Astrocyte of the spinal cord (primary cell): ENCODE results near the gene RALGAPA1.
A peak's percentile ranks its signal among the peaks of the same experiment; 100 is the strongest.
"Not testable (repeated sequence)": the region's sequence is repeated elsewhere in the genome, so short reads cannot be mapped to it uniquely, and the experiment has no call there.

Source experiments
- DNase-seq: peaks from one replicate; pipeline ENCODE4 v3.0.0; 2011; ENCODE audit warnings: low read depth, low spot score
- H3K4me3 ChIP-seq: 2 replicates; pipeline ENCODE4 v1.5.1; 2011; ENCODE audit warnings: low read depth, mild to moderate bottlenecking, low read length, moderate library complexity
- in situ Hi-C: cut with HindIII; loops from 2 replicates; pipeline ENCODE4 v1.10.0; 2017; ENCODE audit warnings: low sequenced_read_pairs
- TF ChIP-seq, protein P1 (sequence below): IDR thresholded peaks from 2 replicates; pipeline ENCODE4 v1.5.1; 2012; ENCODE audit warnings: low read depth, mild to moderate bottlenecking, low read length, inconsistent platforms

RALGAPA1 gene

DNA sequence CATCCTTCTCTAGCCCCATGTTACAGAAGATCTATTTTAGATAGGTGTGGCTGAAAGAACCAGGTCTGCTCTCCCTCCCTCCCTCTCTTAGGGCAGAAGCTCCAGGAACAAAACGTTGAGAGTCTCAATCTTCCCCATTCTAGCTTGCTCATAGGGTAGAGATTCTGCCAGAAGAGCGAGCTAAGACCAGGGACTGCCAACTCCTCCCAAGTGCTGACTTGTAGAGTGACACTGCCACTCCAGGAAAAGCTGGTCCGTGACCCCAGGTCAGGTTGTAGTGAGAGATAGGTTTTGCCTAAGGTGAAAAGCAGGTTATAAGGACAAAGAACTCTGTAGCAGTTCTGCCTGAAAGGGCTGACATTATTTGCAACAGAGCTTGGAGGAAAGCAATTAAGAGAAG lies 201.7 kb downstream of the RALGAPA1 start:
- no peak for DNase-seq
- H3K4me3 ChIP-seq: no peak overlapping the region
- in situ Hi-C loops: no loop called here
- TF ChIP-seq, protein P1, sequence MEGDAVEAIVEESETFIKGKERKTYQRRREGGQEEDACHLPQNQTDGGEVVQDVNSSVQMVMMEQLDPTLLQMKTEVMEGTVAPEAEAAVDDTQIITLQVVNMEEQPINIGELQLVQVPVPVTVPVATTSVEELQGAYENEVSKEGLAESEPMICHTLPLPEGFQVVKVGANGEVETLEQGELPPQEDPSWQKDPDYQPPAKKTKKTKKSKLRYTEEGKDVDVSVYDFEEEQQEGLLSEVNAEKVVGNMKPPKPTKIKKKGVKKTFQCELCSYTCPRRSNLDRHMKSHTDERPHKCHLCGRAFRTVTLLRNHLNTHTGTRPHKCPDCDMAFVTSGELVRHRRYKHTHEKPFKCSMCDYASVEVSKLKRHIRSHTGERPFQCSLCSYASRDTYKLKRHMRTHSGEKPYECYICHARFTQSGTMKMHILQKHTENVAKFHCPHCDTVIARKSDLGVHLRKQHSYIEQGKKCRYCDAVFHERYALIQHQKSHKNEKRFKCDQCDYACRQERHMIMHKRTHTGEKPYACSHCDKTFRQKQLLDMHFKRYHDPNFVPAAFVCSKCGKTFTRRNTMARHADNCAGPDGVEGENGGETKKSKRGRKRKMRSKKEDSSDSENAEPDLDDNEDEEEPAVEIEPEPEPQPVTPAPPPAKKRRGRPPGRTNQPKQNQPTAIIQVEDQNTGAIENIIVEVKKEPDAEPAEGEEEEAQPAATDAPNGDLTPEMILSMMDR: no peak

DNA sequence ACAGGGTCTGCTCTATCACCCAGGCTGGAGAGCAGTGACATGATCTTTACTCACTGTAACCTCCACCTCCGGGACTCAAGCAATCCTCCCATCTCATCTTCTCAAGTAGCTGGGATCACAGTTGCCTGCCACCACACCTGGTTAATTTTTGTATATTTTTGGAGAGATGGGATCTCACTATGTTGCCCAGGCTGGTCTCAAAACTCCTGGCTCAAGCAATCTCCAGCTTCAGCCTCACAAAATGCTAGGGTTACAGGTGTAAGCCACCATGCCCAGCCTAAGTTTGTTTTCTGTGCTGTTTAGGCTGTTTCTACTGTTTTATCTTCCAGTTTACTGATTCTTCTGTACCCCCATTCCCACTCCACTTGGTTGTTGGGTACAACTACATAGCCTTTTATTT lies 208.8 kb downstream of the RALGAPA1 start:
- TF ChIP-seq, protein P1: no peak
- in situ Hi-C loops: no loop called here
- no peak overlapping the region for H3K4me3 ChIP-seq

DNA sequence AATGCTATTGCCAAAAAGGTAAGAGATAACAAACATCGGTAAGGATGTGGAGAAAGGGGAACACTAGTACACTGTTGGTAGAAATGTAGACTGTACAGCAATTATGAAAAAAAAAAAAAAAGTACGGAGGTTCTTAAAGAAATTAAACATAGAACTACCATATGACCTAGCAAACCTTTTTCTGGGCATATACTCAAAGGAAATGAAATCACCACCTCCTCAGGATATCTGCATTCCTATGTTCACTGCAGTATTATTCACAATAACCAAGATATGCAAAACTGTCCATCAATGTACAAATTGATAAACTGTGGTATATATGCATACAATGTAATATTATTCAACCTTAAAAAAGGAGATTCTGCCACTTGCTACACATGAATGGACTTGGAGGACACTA lies 214.5 kb downstream of the RALGAPA1 start:
- H3K4me3 ChIP-seq: no peak overlapping the region
- in situ Hi-C loops: no loop called here
- TF ChIP-seq, protein P1: no peak
- DNase-seq: peak; percentile 1

More for the DNA sequence above, 208.8 kb downstream of the RALGAPA1 start:
- no peak for DNase-seq

DNA sequence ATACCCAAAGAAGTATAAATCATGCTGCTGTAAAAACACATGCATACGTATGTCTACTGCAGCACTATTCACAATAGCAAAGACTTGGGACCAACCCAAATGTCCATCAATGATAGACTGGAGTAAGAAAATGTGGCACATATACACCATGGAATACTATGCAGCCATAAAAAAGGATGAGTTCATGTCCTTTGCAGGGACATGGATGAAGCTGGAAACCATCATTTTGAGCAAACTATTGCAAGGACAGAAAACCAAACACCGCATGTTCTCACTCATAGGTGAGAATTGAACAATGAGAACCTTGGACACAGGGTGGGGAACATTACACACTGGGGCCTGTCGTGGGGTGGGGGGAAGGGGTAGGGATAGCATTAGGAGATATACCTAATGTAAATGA lies 221.7 kb downstream of the RALGAPA1 start:
- H3K4me3 ChIP-seq, in situ Hi-C loops, DNase-seq: not testable (repeated sequence)

GRCh38 chr14:35578639-35579038 lies 230.5 kb downstream of the RALGAPA1 start:
- H3K4me3 ChIP-seq: no peak overlapping the region
- in situ Hi-C loops: no loop called here
- no peak for DNase-seq
- TF ChIP-seq, protein P1: no peak

GRCh38 chr14:35578135-35578534 lies 231.0 kb downstream of the RALGAPA1 start:
- H3K4me3 ChIP-seq: no peak overlapping the region
- no peak for DNase-seq
- in situ Hi-C loops: no loop called here
- TF ChIP-seq, protein P1: no peak

- H3K4me3 ChIP-seq: no peak overlapping the region
- DNase-seq: no peak
- in situ Hi-C loops: no loop called here
- TF ChIP-seq, protein P1: no peak
These were observed 232.2 kb downstream of the RALGAPA1 start for GRCh38 chr14:35576856-35577255.
